GM23248 (cell line): Measurements from ENCODE around the gene BCAS4. TPM values are rescaled to one million over a fixed set of nuclear protein-coding genes. Genes with fewer than 3 reads are reported as not detected.

Experiments used
- DNase-seq: peaks from one replicate; pipeline ENCODE4 v3.0.0-alpha.2; 2015
- H2AFZ ChIP-seq: fragments of 200-600 bp; sonication (generic); 2 replicates; pipeline ENCODE4 v1.6.1; 2016; ENCODE audit warnings: antibody characterized with exemption
- H3F3A ChIP-seq: fragments of 200-600 bp; sonication (generic); 2 replicates; pipeline ENCODE4 v1.6.1; 2016; ENCODE audit warnings: mild to moderate bottlenecking, antibody characterized with exemption, mixed run types; ENCODE audit not compliant: insufficient read depth
- H3K27ac ChIP-seq: fragments of 200-600 bp; sonication (generic); 2 replicates; pipeline ENCODE4 v1.5.1; 2016; ENCODE audit warnings: mild to moderate bottlenecking
- H3K27me3 ChIP-seq: fragments of 200-600 bp; sonication (generic); replicated peaks from 2 replicates; pipeline ENCODE4 v1.6.1; 2016; ENCODE audit warnings: mild to moderate bottlenecking; ENCODE audit not compliant: insufficient read depth
- H3K36me3 ChIP-seq: fragments of 200-600 bp; sonication (generic); 2 replicates; pipeline ENCODE4 v1.6.1; 2016; ENCODE audit warnings: low read depth, mild to moderate bottlenecking
- H3K4me1 ChIP-seq: fragments of 200-600 bp; sonication (generic); 2 replicates; pipeline ENCODE4 v1.6.1; 2016; ENCODE audit warnings: mild to moderate bottlenecking; ENCODE audit not compliant: insufficient read depth
- H3K4me2 ChIP-seq: fragments of 200-600 bp; sonication (generic); one replicate; pipeline ENCODE4 v1.6.1; 2016; ENCODE audit warnings: mild to moderate bottlenecking; ENCODE audit not compliant: unreplicated experiment
- H3K4me3 ChIP-seq: fragments of 200-600 bp; sonication (generic); 2 replicates; pipeline ENCODE4 v1.5.1; 2016; ENCODE audit warnings: mild to moderate bottlenecking
- H3K79me2 ChIP-seq: fragments of 200-600 bp; sonication (generic); 2 replicates; pipeline ENCODE4 v1.6.1; 2016; ENCODE audit warnings: mild to moderate bottlenecking; ENCODE audit not compliant: insufficient read depth
- H3K9ac ChIP-seq: fragments of 200-600 bp; sonication (generic); 2 replicates; pipeline ENCODE4 v1.6.1; 2016; ENCODE audit warnings: mild to moderate bottlenecking
- H3K9me2 ChIP-seq: fragments of 200-600 bp; sonication (generic); 2 replicates; pipeline ENCODE4 v1.6.1; 2016; ENCODE audit warnings: mixed run types, mild to moderate bottlenecking, moderate library complexity; ENCODE audit not compliant: insufficient read depth
- H3K9me3 ChIP-seq: fragments of 200-600 bp; sonication (generic); one replicate; pipeline ENCODE4 v1.6.1; 2017; ENCODE audit warnings: low read depth
- H4K20me1 ChIP-seq: fragments of 200-600 bp; sonication (generic); 2 replicates; pipeline ENCODE4 v1.6.0; 2016; ENCODE audit not compliant: insufficient read depth
- EZH2 ChIP-seq: fragments of 200-600 bp; sonication (generic); IDR thresholded peaks from 2 replicates; pipeline ENCODE4 v1.6.1; 2018; ENCODE audit warnings: antibody characterized with exemption, mild to moderate bottlenecking; ENCODE audit not compliant: insufficient read depth, poor library complexity, severe bottlenecking
- EZH2phosphoT487 ChIP-seq: fragments of 200-600 bp; sonication (generic); IDR thresholded peaks from 2 replicates; pipeline ENCODE4 v1.6.1; 2018; ENCODE audit warnings: antibody characterized with exemption, moderate library complexity, mild to moderate bottlenecking, low read depth; ENCODE audit not compliant: insufficient read depth
- WGBS, 2 experiments: methylation state at CpG; one replicate each; pipeline ENCODE4 v1.1.6; 2015 to 2017; ENCODE audit warnings: low lambda C conversion rate in 2 of 2, low coverage in 1 of 2; ENCODE audit errors: missing lambda C conversion rate in 2 of 2; 5-methylcytosine and 5-hydroxymethylcytosine counted together
- in situ Hi-C: fragments of 300-500 bp; cut with MboI; formaldehyde crosslinking; loops from 2 replicates; pipeline ENCODE4 v1.15.0; 2020
- polyA plus RNA-seq: library from polyadenylated mRNA; unstranded; fragments of >200 nt; fragmentation: Nextera tagmentation; extraction: Ambion mirVana; gene quantifications from 2 replicates; pipeline ENCODE4 v1.2.1, GENCODE V29; 2016
- total RNA-seq: library from RNA; depleted of rRNA; stranded (reverse); fragments of >200 nt; shearing (Covaris generic); gene quantifications from 2 replicates; pipeline ENCODE4 v1.2.3, GENCODE V29; 2014

BCAS4 gene
- total and polyA plus RNA-seq, 2 experiments from 2014 or later, result 12.6 to 16.8 TPM

DNA sequence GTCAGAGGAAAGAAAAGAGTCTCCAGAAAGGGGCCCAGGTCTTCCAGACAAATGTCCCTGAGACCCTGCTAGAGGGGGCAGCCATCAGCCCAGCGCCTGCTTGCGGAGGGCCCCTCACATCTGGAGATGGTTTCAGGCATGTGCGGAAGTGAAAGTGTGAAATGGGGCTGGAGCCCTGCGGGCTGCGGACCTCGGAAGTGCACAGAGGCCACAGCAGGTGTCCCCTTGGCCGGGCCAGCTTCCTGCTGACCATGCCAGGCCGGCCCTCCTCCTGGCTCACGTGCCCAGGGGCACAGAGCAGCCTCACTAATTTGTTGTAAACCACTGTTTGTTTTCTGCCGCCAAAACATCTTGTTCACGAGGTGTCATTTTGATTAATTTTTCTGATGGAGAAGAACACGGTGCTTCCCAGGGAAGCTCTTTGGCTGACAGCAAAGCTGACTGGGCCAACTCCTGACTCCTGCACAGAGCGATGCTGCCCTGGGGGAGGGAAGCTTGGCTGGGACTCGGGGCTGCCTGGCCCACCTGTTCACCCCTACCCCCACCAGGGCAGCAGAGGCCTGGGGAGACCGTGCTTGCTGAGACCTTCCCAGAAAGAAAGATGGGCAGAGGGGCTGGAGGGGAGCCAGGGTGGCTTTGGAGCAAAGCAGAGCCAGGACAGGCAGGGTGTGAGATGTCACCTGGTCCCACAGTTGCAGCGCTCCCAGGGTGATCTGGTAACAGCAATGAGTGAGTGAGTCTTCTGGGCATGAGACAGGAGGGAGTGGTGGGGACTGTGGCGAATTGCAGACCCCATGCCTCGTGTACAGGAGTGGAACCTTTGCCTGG, 54.2 kb downstream of the BCAS4 start:
- DNase-seq, result no peak
- no peak for TF ChIP-seq EZH2phosphoT487
- H3K9ac ChIP-seq, result no peak overlapping the region
- H3K27ac ChIP-seq, result no peak overlapping the region
- H3F3A ChIP-seq, result no peaks in the 10 kb centered on the region
- no peak overlapping the region for H3K4me3 ChIP-seq
- no peaks in the 10 kb centered on the region for H3K9me2 ChIP-seq
- in situ Hi-C loops, result no loop called here
- H3K4me1 ChIP-seq, result no peaks in the 10 kb centered on the region
- no peaks in the 10 kb centered on the region for H3K9me3 ChIP-seq
- no peak overlapping the region for H3K4me2 ChIP-seq
- no peaks in the 10 kb centered on the region for H3K79me2 ChIP-seq
- H2AFZ ChIP-seq, result no peak overlapping the region
- H3K27me3 ChIP-seq, result no peaks in the 10 kb centered on the region
- 31 to 34% methylated on average over 18 of the region's 18 CpGs for WGBS, 2 experiments
- H3K36me3 ChIP-seq, result no peaks in the 10 kb centered on the region
- no peaks in the 10 kb centered on the region for H4K20me1 ChIP-seq

DNA sequence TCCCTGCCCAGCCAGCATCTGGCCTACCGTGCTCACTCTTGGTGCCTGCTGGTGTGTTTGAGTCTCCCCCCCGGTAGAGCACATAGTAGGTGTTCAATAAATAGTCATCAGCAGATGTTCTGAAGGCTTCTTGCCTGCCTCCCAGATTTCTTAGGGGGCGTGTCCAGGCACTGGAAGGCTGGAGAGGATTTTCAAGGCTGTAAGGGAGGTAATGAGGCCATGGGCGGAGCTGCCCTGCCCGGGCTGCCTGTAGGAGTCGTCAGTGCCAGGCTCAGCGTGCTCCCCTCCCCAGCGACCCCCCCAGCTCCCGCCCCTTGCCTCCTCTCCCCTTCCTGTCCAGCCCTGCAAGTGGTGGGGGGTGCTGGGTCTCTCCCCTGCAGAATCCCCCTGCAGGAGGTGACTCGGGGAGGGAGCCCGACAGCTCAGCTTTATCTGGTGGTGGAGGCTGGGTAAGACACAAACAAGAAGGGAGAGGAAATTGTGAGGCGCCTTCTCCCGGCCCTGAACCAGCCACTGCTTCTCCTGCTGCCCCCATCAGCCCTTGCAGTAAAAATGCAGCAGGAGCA, 55.9 kb downstream of the BCAS4 start:
- no peaks in the 10 kb centered on the region for H3K36me3 ChIP-seq
- H3K9me3 ChIP-seq, result no peaks in the 10 kb centered on the region
- no peak overlapping the region for H3K4me3 ChIP-seq
- WGBS, 2 experiments, result 62 to 77% methylated on average over 8 to 13 of the region's 13 CpGs
- H3K27me3 ChIP-seq, result no peaks in the 10 kb centered on the region
- H3K27ac ChIP-seq, result no peak overlapping the region
- H3K4me2 ChIP-seq, result no peak overlapping the region
- no peaks in the 10 kb centered on the region for H3F3A ChIP-seq
- DNase-seq, result no peak
- in situ Hi-C loops, result no loop called here
- no peaks in the 10 kb centered on the region for H4K20me1 ChIP-seq
- H3K79me2 ChIP-seq, result no peaks in the 10 kb centered on the region
- no peak overlapping the region for H2AFZ ChIP-seq
- no peaks in the 10 kb centered on the region for H3K4me1 ChIP-seq
- no peaks in the 10 kb centered on the region for H3K9me2 ChIP-seq
- TF ChIP-seq EZH2 (no peak), EZH2phosphoT487 (no peak)
- no peak overlapping the region for H3K9ac ChIP-seq

DNA sequence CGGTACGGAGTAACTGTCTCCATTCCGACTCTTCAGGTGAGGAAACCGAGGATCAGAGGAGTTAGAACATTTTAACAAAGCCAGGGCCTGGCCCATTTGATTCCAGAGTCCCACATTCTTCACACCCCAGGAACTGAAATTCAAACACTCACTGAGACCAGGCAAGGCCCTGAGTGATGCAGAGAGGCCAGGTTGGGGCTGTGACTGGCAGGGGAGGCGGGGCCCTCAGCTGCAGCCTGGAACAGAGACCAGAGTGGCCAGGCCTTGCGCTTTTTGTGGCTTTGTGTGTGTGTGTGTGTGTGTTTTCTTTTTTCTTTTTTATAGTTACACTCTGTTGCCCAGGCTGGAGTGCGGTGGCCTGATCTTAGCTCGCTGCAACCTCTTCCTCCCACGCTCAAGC, 57.2 kb downstream of the BCAS4 start:
- H3K9ac ChIP-seq, result no peak overlapping the region
- no peak for DNase-seq
- in situ Hi-C loops, result no loop called here
- H3K27ac ChIP-seq, result no peak overlapping the region
- no peaks in the 10 kb centered on the region for H3K4me1 ChIP-seq
- 94 to 97% methylated on average over 9 of the region's 9 CpGs for WGBS, 2 experiments
- no peaks in the 10 kb centered on the region for H3K9me2 ChIP-seq
- H3K36me3 ChIP-seq, result no peaks in the 10 kb centered on the region
- no peak overlapping the region for H2AFZ ChIP-seq
- no peak for TF ChIP-seq EZH2phosphoT487
- TF ChIP-seq EZH2, result no peak
- H3K9me3 ChIP-seq, result no peaks in the 10 kb centered on the region
- no peak overlapping the region for H3K4me3 ChIP-seq
- no peak overlapping the region for H3K4me2 ChIP-seq
- no peaks in the 10 kb centered on the region for H4K20me1 ChIP-seq
- no peaks in the 10 kb centered on the region for H3K27me3 ChIP-seq
- no peaks in the 10 kb centered on the region for H3K79me2 ChIP-seq
- H3F3A ChIP-seq, result no peaks in the 10 kb centered on the region

DNA sequence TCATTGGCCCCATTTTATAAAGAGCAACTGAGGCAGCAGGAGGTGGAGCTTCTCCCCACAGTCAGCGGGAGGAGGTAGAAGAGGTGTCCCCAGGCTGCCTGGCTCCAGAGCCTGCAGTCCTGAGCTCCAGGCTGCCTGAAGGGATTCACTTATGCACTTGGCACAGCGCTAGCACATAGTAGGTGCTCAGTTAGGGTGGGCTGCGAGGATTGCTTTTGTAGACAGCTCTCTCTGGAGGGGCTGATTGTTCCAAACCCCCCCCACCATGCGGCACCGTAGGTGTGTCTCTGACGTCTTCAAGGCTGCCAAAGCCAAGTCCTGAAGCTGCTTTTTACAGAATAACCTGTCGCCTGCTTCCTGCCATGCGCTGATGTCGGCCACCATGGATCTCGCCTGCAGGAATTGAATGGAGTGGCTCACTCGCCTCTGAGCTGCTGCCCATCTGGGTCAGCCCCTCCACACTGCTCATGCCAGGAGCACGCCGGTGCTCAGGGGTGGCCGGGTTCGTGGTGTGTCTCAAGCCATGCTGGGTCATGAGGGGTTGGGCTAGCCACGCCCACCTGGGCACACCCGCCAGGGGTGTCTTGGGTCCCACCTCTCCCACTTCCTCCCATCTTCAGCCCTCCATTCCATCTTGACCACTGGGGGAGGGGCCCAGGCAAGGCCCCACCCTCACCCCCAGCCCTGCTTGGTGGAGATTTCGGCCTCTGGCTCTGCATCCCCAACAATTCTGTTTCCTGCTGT, 59.8 kb downstream of the BCAS4 start:
- Histone ChIP-seq H3K27me3 (no peaks in the 10 kb centered on the region), H2AFZ (no peak overlapping the region), H3K27ac (no peak overlapping the region), H3F3A (no peaks in the 10 kb centered on the region), H3K4me2 (no peak overlapping the region), H3K36me3 (no peaks in the 10 kb centered on the region), H3K4me1 (no peaks in the 10 kb centered on the region), H3K79me2 (no peaks in the 10 kb centered on the region), H4K20me1 (no peaks in the 10 kb centered on the region), H3K4me3 (no peak overlapping the region), H3K9me3 (no peaks in the 10 kb centered on the region), H3K9me2 (no peaks in the 10 kb centered on the region), H3K9ac (no peak overlapping the region)
- no peak for TF ChIP-seq EZH2phosphoT487
- TF ChIP-seq EZH2, result no peak
- 82 to 84% methylated on average over 18 of the region's 18 CpGs for WGBS, 2 experiments
- in situ Hi-C loops, result no loop called here
- DNase-seq, result no peak
